HCT116 (cell line): Measurements from ENCODE around the gene STK39. TPM values are rescaled to one million over a fixed set of nuclear protein-coding genes. Genes with fewer than 3 reads are reported as not detected.

Source experiments
- ATAC-seq: fragments of 200-7000 bp; cut with Tn5 transposase; 2 replicates; pipeline ENCODE4 v1.9.1; 2020; ENCODE audit warnings: mild to moderate bottlenecking, moderate library complexity
- BruUV-seq: library from RNA; stranded (reverse); fragments of 400-500 nt; replicated peaks from 2 replicates; lab custom pipeline; 2021; lab: Mats Ljungman, UMichigan
- CTCF ChIA-PET: fragments of 300-600 bp; sonication (Branson Sonifier 250); formaldehyde crosslinking; loops from one replicate; lab custom pipeline; 2021; ENCODE audit warnings: antibody characterized with exemption; lab: Charles Lee
- POLR2A ChIA-PET: fragments of 300-600, 350-600 bp; sonication (Branson Sonifier 250); formaldehyde crosslinking; loops from one replicate; lab custom pipeline; 2021; ENCODE audit warnings: antibody characterized with exemption; lab: Charles Lee
- RAD21 ChIA-PET, 2 experiments: fragments of 300-600 bp; sonication (Branson Sonifier 250); formaldehyde crosslinking; loops; one replicate each; lab custom pipeline; 2023; ENCODE audit warnings: low total read pairs in 2 of 2; ENCODE audit not compliant: uncharacterized antibody in 2 of 2, unreplicated experiment in 2 of 2, low non-redundant PET in 1 of 2; lab: Charles Lee
- DNase-seq: peaks from one replicate; pipeline ENCODE4 v3.0.0-alpha.2; 2010; ENCODE audit warnings: low read depth, low spot score
- H2AFZ ChIP-seq: fragments of 200-600 bp; shearing (Covaris generic), sonication (generic); 2 replicates; pipeline ENCODE4 v1.6.1; 2017; ENCODE audit warnings: low read depth, mixed run types, mixed read lengths, antibody characterized with exemption, low read length; ENCODE audit not compliant: poor library complexity, severe bottlenecking
- H3K27ac ChIP-seq: 2 replicates; pipeline ENCODE4 v1.5.1; 2012; ENCODE audit warnings: low read depth, low read length
- H3K27me3 ChIP-seq: fragments of 200-600 bp; sonication (generic); 2 replicates; pipeline ENCODE4 v1.6.1; 2016; ENCODE audit warnings: mixed run types, low read length, mixed read lengths; ENCODE audit not compliant: insufficient read depth
- H3K36me3 ChIP-seq, 2 experiments: fragments of 200-500 bp in 1 of 2; fragments of 200-600 bp in 1 of 2; sonication (Bioruptor generic) in 1 of 2; sonication (generic) in 1 of 2; 2 replicates each; pipeline versions ENCODE4 v1.5.1 to v1.6.1; 2014 to 2016; ENCODE audit warnings: low read length in 2 of 2, inconsistent platforms in 1 of 2, mixed read lengths in 1 of 2, mixed run types in 1 of 2; ENCODE audit not compliant: insufficient read depth in 2 of 2, control insufficient read depth in 1 of 2
- H3K4me1 ChIP-seq, 2 experiments: fragments of 200-600 bp in 1 of 2; sonication (generic) in 1 of 2; 2 replicates each; pipeline versions ENCODE4 v1.5.1 to v1.6.1; 2012 to 2017; ENCODE audit warnings: low read length in 2 of 2, inconsistent platforms in 1 of 2, mild to moderate bottlenecking in 1 of 2, mixed read lengths in 1 of 2, mixed run types in 1 of 2, moderate library complexity in 1 of 2; ENCODE audit not compliant: insufficient read depth in 2 of 2, control insufficient read depth in 1 of 2
- H3K4me2 ChIP-seq: fragments of 200-600 bp; sonication (generic); 2 replicates; pipeline ENCODE4 v1.6.1; 2017; ENCODE audit warnings: mixed run types, low read length, mixed read lengths
- H3K4me3 ChIP-seq, 2 experiments: fragments of 200-600 bp in 1 of 2; sonication (generic) in 1 of 2; replicated peaks in 1 of 2; 2 replicates each; pipeline ENCODE4 v1.5.1; 2011 to 2016; ENCODE audit warnings: low read length in 2 of 2, control low read depth in 1 of 2, low read depth in 1 of 2, mild to moderate bottlenecking in 1 of 2, mixed read lengths in 1 of 2, mixed run types in 1 of 2
- H3K79me2 ChIP-seq: fragments of 200-600 bp; sonication (generic); 2 replicates; pipeline ENCODE4 v1.6.1; 2017; ENCODE audit warnings: mild to moderate bottlenecking, mixed run types, low read length, moderate library complexity, mixed read lengths; ENCODE audit not compliant: insufficient read depth
- H3K9ac ChIP-seq: fragments of 200-600 bp; sonication (generic); 2 replicates; pipeline ENCODE4 v1.6.1; 2016; ENCODE audit warnings: low read length, mixed read lengths
- H3K9me2 ChIP-seq: fragments of 200-600 bp; sonication (generic), shearing (Covaris generic); 2 replicates; pipeline ENCODE4 v1.6.1; 2017; ENCODE audit warnings: mixed run types, mild to moderate bottlenecking, moderate library complexity; ENCODE audit not compliant: insufficient read depth
- H3K9me3 ChIP-seq, 2 experiments: fragments of 200-500 bp in 1 of 2; fragments of 200-600 bp in 1 of 2; sonication (Bioruptor generic) in 1 of 2; sonication (generic) in 1 of 2; 2 replicates each; pipeline ENCODE4 v1.6.1; 2014 to 2017; ENCODE audit warnings: low read length in 2 of 2, mixed read lengths in 2 of 2, inconsistent platforms in 1 of 2, low read depth in 1 of 2, mild to moderate bottlenecking in 1 of 2, mixed run types in 1 of 2, moderate library complexity in 1 of 2; ENCODE audit not compliant: control insufficient read depth in 1 of 2, insufficient read depth in 1 of 2
- H4K20me1 ChIP-seq: fragments of 200-600 bp; sonication (generic), shearing (Covaris generic); 2 replicates; pipeline ENCODE4 v1.6.1; 2017; ENCODE audit warnings: mixed run types, mild to moderate bottlenecking, moderate library complexity; ENCODE audit not compliant: insufficient read depth
- EGR1 ChIP-seq: IDR thresholded peaks from 2 replicates; pipeline ENCODE4 v1.6.1; 2012; ENCODE audit warnings: low read depth
- ELF1 ChIP-seq: IDR thresholded peaks from 2 replicates; pipeline ENCODE4 v1.6.1; 2012; ENCODE audit warnings: low read depth, borderline replicate concordance
- POLR2A ChIP-seq: IDR thresholded peaks from 2 replicates; pipeline ENCODE4 v1.7.0; 2011; ENCODE audit warnings: borderline replicate concordance; ENCODE audit not compliant: insufficient read depth, insufficient read length; ENCODE audit errors: extremely low read depth
- POLR2AphosphoS5 ChIP-seq: IDR thresholded peaks from 2 replicates; pipeline ENCODE4 v1.6.1; 2011; ENCODE audit warnings: mild to moderate bottlenecking, low read depth, low read length, moderate library complexity
- YY1 ChIP-seq: IDR thresholded peaks from 2 replicates; pipeline ENCODE4 v1.6.1; 2011; ENCODE audit warnings: low read length, low read depth, moderate library complexity, mild to moderate bottlenecking; ENCODE audit not compliant: insufficient replicate concordance; ENCODE audit errors: extremely low read depth
- intact Hi-C: fragments of 100-400 bp; cut with micrococcal nuclease; formaldehyde crosslinking; loops from 2 replicates; pipeline ENCODE4 v1.10.0; 2022
- total RNA-seq: library from RNA; stranded (reverse); gene quantifications from one replicate; pipeline ENCODE4 v1.2.1, GENCODE V29; 2021; ENCODE audit not compliant: unreplicated experiment
- TF ChIP-seq, protein P1 (sequence below): IDR thresholded peaks from 2 replicates; pipeline ENCODE4 v1.6.1; 2012; ENCODE audit warnings: low read depth
- TF ChIP-seq, protein P2 (sequence below): IDR thresholded peaks from 2 replicates; pipeline ENCODE4 v1.6.1; 2011; ENCODE audit warnings: mild to moderate bottlenecking, low read length, moderate library complexity; ENCODE audit not compliant: insufficient replicate concordance; ENCODE audit errors: extremely low read depth

The STK39 gene
- total RNA-seq, 1 experiment from 2014 or later: 118 TPM

DNA sequence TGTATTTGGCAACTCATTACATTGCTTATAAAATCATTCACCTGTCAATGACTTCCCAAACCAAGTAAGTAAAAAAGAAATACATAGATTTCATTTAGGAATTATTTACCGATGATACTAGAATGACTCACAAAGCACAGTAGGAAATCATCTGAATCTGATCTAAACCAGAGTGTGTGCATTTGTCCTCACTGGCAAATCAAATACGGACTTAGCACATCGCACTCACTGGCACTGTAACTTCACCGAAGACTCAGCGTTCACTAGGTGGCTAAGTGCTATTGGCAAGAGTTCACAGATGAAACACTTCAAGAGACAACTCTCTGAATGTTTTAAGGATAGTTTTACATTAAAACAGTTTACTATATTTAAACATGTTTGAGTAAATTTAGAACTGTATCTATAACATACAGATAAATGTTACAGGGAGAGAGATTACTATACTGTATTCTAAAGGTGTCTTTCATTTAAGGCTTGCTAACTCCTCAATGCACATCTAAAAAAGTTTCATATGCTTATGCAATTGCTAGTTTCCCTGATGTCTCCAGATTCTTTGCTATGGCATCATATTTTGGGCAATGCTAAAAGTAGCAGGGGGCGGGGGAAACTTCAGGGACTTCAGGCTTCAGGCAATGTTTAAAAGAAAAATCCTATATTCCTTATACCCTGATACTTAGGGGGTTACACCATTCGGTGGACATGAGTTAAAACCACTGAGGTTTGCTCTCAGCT lies 48.8 kb downstream of the STK39 start:
- no peaks in the 10 kb centered on the region for H3K27me3 ChIP-seq
- no peaks in the 10 kb centered on the region for H3K9me2 ChIP-seq
- CTCF ChIA-PET: interaction anchor here (1.5 kb wide), 1 partner anchor 138 kb away, joined by 3 read pairs; no protein-coding TSS in a partner anchor
- peak overlapping the region in 1 of 2 experiments; percentile 11; a peak in 1 of 4 replicates for H3K4me3 ChIP-seq
- H4K20me1 ChIP-seq: no peaks in the 10 kb centered on the region
- peak; percentile 79 for ATAC-seq
- H3K9ac ChIP-seq: peak overlapping the region; percentile 63
- no peaks in the 10 kb centered on the region for H3K9me3 ChIP-seq
- peaks cover 94 to 100% of the 10 kb centered on the region in 2 experiments for H3K4me1 ChIP-seq
- POLR2A ChIA-PET: interaction anchor here (1.0 to 1.7 kb wide), 2 partner anchors 9 to 13 kb away, joined by 3 to 4 read pairs; no protein-coding TSS in a partner anchor
- peak overlapping the region; percentile 66 for H3K4me2 ChIP-seq
- intact Hi-C loops: no loop called here
- BruUV-seq: TSS peak; percentile 78
- peak; percentile 88 for DNase-seq
- RAD21 ChIA-PET: no interaction called here
- TF ChIP-seq YY1: peak; percentile 36
- TF ChIP-seq POLR2AphosphoS5: peak; percentile 71
- TF ChIP-seq EGR1: no peak
- H3K27ac ChIP-seq: peak overlapping the region; percentile 99
- no peak overlapping the region for H2AFZ ChIP-seq
- H3K36me3 ChIP-seq: no peaks in the 10 kb centered on the region
- H3K79me2 ChIP-seq: peaks cover 99% of the 10 kb centered on the region

DNA sequence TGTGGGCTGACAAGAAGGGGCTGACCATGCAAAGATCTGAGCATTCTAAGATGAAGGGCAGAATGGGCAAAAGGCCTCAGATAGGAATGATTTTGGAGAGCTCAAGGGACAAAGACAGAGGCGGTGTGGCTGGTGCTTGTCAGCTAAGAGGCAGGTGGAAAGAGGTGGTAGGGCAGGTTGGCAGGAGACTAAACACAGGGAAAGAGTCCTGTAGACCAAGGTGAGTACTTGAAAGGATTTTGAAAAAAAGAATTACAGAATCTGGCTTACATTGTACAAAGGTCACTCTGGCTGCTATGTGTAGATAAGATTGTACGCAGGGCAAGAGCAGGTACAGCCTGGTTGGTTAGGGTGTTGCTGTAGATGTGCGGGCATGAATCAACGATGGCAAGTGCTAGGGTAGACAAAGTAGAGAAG lies 50.6 kb downstream of the STK39 start:
- Histone ChIP-seq H3K4me2 (peak overlapping the region; percentile 44), H2AFZ (no peak overlapping the region), H3K4me1 (peaks cover 94 to 100% of the 10 kb centered on the region in 2 experiments), H4K20me1 (no peaks in the 10 kb centered on the region), H3K4me3 (0 out of 4 replicates have a peak overlapping the region, but pooled peaks of 1 of the 2 experiments have one; percentile 2), H3K9me2 (no peaks in the 10 kb centered on the region), H3K9ac (peak overlapping the region; percentile 34; the same call in 1 of the 2 replicates), H3K9me3 (no peaks in the 10 kb centered on the region), H3K79me2 (peaks cover 99% of the 10 kb centered on the region), H3K36me3 (no peaks in the 10 kb centered on the region), H3K27me3 (no peaks in the 10 kb centered on the region), H3K27ac (peak overlapping the region; percentile 99)
- RAD21 ChIA-PET: no interaction called here
- no peak for ATAC-seq
- intact Hi-C loops: no loop called here
- TF ChIP-seq, protein P1, sequence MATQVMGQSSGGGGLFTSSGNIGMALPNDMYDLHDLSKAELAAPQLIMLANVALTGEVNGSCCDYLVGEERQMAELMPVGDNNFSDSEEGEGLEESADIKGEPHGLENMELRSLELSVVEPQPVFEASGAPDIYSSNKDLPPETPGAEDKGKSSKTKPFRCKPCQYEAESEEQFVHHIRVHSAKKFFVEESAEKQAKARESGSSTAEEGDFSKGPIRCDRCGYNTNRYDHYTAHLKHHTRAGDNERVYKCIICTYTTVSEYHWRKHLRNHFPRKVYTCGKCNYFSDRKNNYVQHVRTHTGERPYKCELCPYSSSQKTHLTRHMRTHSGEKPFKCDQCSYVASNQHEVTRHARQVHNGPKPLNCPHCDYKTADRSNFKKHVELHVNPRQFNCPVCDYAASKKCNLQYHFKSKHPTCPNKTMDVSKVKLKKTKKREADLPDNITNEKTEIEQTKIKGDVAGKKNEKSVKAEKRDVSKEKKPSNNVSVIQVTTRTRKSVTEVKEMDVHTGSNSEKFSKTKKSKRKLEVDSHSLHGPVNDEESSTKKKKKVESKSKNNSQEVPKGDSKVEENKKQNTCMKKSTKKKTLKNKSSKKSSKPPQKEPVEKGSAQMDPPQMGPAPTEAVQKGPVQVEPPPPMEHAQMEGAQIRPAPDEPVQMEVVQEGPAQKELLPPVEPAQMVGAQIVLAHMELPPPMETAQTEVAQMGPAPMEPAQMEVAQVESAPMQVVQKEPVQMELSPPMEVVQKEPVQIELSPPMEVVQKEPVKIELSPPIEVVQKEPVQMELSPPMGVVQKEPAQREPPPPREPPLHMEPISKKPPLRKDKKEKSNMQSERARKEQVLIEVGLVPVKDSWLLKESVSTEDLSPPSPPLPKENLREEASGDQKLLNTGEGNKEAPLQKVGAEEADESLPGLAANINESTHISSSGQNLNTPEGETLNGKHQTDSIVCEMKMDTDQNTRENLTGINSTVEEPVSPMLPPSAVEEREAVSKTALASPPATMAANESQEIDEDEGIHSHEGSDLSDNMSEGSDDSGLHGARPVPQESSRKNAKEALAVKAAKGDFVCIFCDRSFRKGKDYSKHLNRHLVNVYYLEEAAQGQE: no peak
- TF ChIP-seq, protein P2, sequence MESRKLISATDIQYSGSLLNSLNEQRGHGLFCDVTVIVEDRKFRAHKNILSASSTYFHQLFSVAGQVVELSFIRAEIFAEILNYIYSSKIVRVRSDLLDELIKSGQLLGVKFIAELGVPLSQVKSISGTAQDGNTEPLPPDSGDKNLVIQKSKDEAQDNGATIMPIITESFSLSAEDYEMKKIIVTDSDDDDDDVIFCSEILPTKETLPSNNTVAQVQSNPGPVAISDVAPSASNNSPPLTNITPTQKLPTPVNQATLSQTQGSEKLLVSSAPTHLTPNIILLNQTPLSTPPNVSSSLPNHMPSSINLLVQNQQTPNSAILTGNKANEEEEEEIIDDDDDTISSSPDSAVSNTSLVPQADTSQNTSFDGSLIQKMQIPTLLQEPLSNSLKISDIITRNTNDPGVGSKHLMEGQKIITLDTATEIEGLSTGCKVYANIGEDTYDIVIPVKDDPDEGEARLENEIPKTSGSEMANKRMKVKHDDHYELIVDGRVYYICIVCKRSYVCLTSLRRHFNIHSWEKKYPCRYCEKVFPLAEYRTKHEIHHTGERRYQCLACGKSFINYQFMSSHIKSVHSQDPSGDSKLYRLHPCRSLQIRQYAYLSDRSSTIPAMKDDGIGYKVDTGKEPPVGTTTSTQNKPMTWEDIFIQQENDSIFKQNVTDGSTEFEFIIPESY: no peak
- no peak for TF ChIP-seq POLR2A
- TF ChIP-seq ELF1: no peak
- POLR2A ChIA-PET: no interaction called here
- CTCF ChIA-PET: no interaction called here
- no TSS peak for BruUV-seq
- DNase-seq: no peak
